Activated CD8-positive, alpha-beta memory T cell treated with anti-CD3 and anti-CD28 coated beads for 1 hour (primary cell): Measurements from ENCODE around the gene POFUT2.
A peak's percentile ranks its signal among the peaks of the same experiment; 100 is the strongest.

Source experiments
- DNase-seq, 2 donors: peaks; one replicate each; pipeline ENCODE4 v3.0.0-alpha.2; 2020; ENCODE audit warnings: low read depth in 1 of 2; ENCODE audit errors: extremely low read depth in 1 of 2

The POFUT2 gene

GRCh38 chr21:45287438-45288391 lies at the start of gene POFUT2:
Gene POFUT2 (minus strand): TSS chr21:45287895. CDS start chr21:45287871, 24 bp downstream.
- DNase-seq, result peak; percentile 97 to 100

- DNase-seq, result no peak
Observed at GRCh38 chr21:45336870-45337269, 49.2 kb upstream of the POFUT2 start.

GRCh38 chr21:45336535-45336810 lies 48.8 kb upstream of the POFUT2 start:
- no peak for DNase-seq

- no peak for DNase-seq
Observed at GRCh38 chr21:45335761-45336534, 48.3 kb upstream of the POFUT2 start.

GRCh38 chr21:45335151-45335760 lies 47.6 kb upstream of the POFUT2 start:
- DNase-seq, result no peak

GRCh38 chr21:45334591-45335081 lies 46.9 kb upstream of the POFUT2 start:
- DNase-seq, result no peak

GRCh38 chr21:45334134-45334533 lies 46.4 kb upstream of the POFUT2 start:
- DNase-seq, result no peak

GRCh38 chr21:45333583-45334121 lies 46.0 kb upstream of the POFUT2 start:
- no peak for DNase-seq

- no peak for DNase-seq
Observed at GRCh38 chr21:45332981-45333582, 45.4 kb upstream of the POFUT2 start.

GRCh38 chr21:45332415-45332814 lies 44.7 kb upstream of the POFUT2 start:
- DNase-seq, result no peak

- no peak for DNase-seq
Observed at GRCh38 chr21:45331531-45332147, 43.9 kb upstream of the POFUT2 start.

GRCh38 chr21:45330851-45331261 lies 43.2 kb upstream of the POFUT2 start:
- DNase-seq, result no peak

GRCh38 chr21:45330075-45330781 lies 42.5 kb upstream of the POFUT2 start:
- DNase-seq, result no peak

- no peak for DNase-seq
Observed at GRCh38 chr21:45329261-45330074, 41.8 kb upstream of the POFUT2 start.

- no peak for DNase-seq
Observed at GRCh38 chr21:45328198-45329091, 40.8 kb upstream of the POFUT2 start.

- no peak for DNase-seq
Observed at GRCh38 chr21:45327441-45328197, 39.9 kb upstream of the POFUT2 start.

- no peak for DNase-seq
Observed at GRCh38 chr21:45326891-45327440, 39.3 kb upstream of the POFUT2 start.
